GM23248 (cell line): ENCODE measurements around the gene ANKRD13D. TPM values are rescaled to one million over a fixed set of nuclear protein-coding genes. Genes with fewer than 3 reads are reported as not detected.

Experiments
- DNase-seq: peaks from one replicate; pipeline ENCODE4 v3.0.0-alpha.2; 2015
- H2AFZ ChIP-seq: fragments of 200-600 bp; sonication (generic); 2 replicates; pipeline ENCODE4 v1.6.1; 2016; ENCODE audit warnings: antibody characterized with exemption
- H3F3A ChIP-seq: fragments of 200-600 bp; sonication (generic); 2 replicates; pipeline ENCODE4 v1.6.1; 2016; ENCODE audit warnings: mild to moderate bottlenecking, antibody characterized with exemption, mixed run types; ENCODE audit not compliant: insufficient read depth
- H3K27ac ChIP-seq: fragments of 200-600 bp; sonication (generic); 2 replicates; pipeline ENCODE4 v1.5.1; 2016; ENCODE audit warnings: mild to moderate bottlenecking
- H3K27me3 ChIP-seq: fragments of 200-600 bp; sonication (generic); replicated peaks from 2 replicates; pipeline ENCODE4 v1.6.1; 2016; ENCODE audit warnings: mild to moderate bottlenecking; ENCODE audit not compliant: insufficient read depth
- H3K36me3 ChIP-seq: fragments of 200-600 bp; sonication (generic); 2 replicates; pipeline ENCODE4 v1.6.1; 2016; ENCODE audit warnings: low read depth, mild to moderate bottlenecking
- H3K4me1 ChIP-seq: fragments of 200-600 bp; sonication (generic); 2 replicates; pipeline ENCODE4 v1.6.1; 2016; ENCODE audit warnings: mild to moderate bottlenecking; ENCODE audit not compliant: insufficient read depth
- H3K4me2 ChIP-seq: fragments of 200-600 bp; sonication (generic); one replicate; pipeline ENCODE4 v1.6.1; 2016; ENCODE audit warnings: mild to moderate bottlenecking; ENCODE audit not compliant: unreplicated experiment
- H3K4me3 ChIP-seq: fragments of 200-600 bp; sonication (generic); 2 replicates; pipeline ENCODE4 v1.5.1; 2016; ENCODE audit warnings: mild to moderate bottlenecking
- H3K79me2 ChIP-seq: fragments of 200-600 bp; sonication (generic); 2 replicates; pipeline ENCODE4 v1.6.1; 2016; ENCODE audit warnings: mild to moderate bottlenecking; ENCODE audit not compliant: insufficient read depth
- H3K9ac ChIP-seq: fragments of 200-600 bp; sonication (generic); 2 replicates; pipeline ENCODE4 v1.6.1; 2016; ENCODE audit warnings: mild to moderate bottlenecking
- H3K9me2 ChIP-seq: fragments of 200-600 bp; sonication (generic); 2 replicates; pipeline ENCODE4 v1.6.1; 2016; ENCODE audit warnings: mixed run types, mild to moderate bottlenecking, moderate library complexity; ENCODE audit not compliant: insufficient read depth
- H3K9me3 ChIP-seq: fragments of 200-600 bp; sonication (generic); one replicate; pipeline ENCODE4 v1.6.1; 2017; ENCODE audit warnings: low read depth
- H4K20me1 ChIP-seq: fragments of 200-600 bp; sonication (generic); 2 replicates; pipeline ENCODE4 v1.6.0; 2016; ENCODE audit not compliant: insufficient read depth
- EZH2 ChIP-seq: fragments of 200-600 bp; sonication (generic); IDR thresholded peaks from 2 replicates; pipeline ENCODE4 v1.6.1; 2018; ENCODE audit warnings: antibody characterized with exemption, mild to moderate bottlenecking; ENCODE audit not compliant: insufficient read depth, poor library complexity, severe bottlenecking
- EZH2phosphoT487 ChIP-seq: fragments of 200-600 bp; sonication (generic); IDR thresholded peaks from 2 replicates; pipeline ENCODE4 v1.6.1; 2018; ENCODE audit warnings: antibody characterized with exemption, moderate library complexity, mild to moderate bottlenecking, low read depth; ENCODE audit not compliant: insufficient read depth
- WGBS, 2 experiments: methylation state at CpG; one replicate each; pipeline ENCODE4 v1.1.6; 2015 to 2017; ENCODE audit warnings: low lambda C conversion rate in 2 of 2, low coverage in 1 of 2; ENCODE audit errors: missing lambda C conversion rate in 2 of 2; 5-methylcytosine and 5-hydroxymethylcytosine counted together
- in situ Hi-C: fragments of 300-500 bp; cut with MboI; formaldehyde crosslinking; loops from 2 replicates; pipeline ENCODE4 v1.15.0; 2020
- polyA plus RNA-seq: library from polyadenylated mRNA; unstranded; fragments of >200 nt; fragmentation: Nextera tagmentation; extraction: Ambion mirVana; gene quantifications from 2 replicates; pipeline ENCODE4 v1.2.1, GENCODE V29; 2016
- total RNA-seq: library from RNA; depleted of rRNA; stranded (reverse); fragments of >200 nt; shearing (Covaris generic); gene quantifications from 2 replicates; pipeline ENCODE4 v1.2.3, GENCODE V29; 2014

Gene ANKRD13D
- total and polyA plus RNA-seq, 2 experiments from 2014 or later: 16.4 to 42.9 TPM

- Histone ChIP-seq H3K4me3 (no peak overlapping the region), H3F3A (peaks cover 69% of the 10 kb centered on the region), H3K9me3 (no peaks in the 10 kb centered on the region), H2AFZ (no peak overlapping the region), H3K36me3 (peaks cover 87% of the 10 kb centered on the region), H4K20me1 (no peaks in the 10 kb centered on the region), H3K79me2 (peaks cover 60% of the 10 kb centered on the region), H3K27ac (no peak overlapping the region), H3K4me2 (no peak overlapping the region), H3K9ac (no peak overlapping the region), H3K4me1 (peaks cover 17% of the 10 kb centered on the region), H3K27me3 (no peaks in the 10 kb centered on the region), H3K9me2 (no peaks in the 10 kb centered on the region)
- DNase-seq: no peak
- in situ Hi-C loops: no loop called here
- no peak for TF ChIP-seq EZH2phosphoT487
- no peak for TF ChIP-seq EZH2
- 92% methylated on average over 35 to 37 of the region's 37 CpGs for WGBS, 2 experiments
Measured at GRCh38 chr11:67250059-67251043, 38.8 kb upstream of the ANKRD13D start.

GRCh38 chr11:67251841-67252240 lies 37.3 kb upstream of the ANKRD13D start:
- Histone ChIP-seq H4K20me1 (no peaks in the 10 kb centered on the region), H3K4me1 (peaks cover 17% of the 10 kb centered on the region), H3F3A (peaks cover 68% of the 10 kb centered on the region), H3K27ac (no peak overlapping the region), H2AFZ (no peak overlapping the region), H3K9ac (no peak overlapping the region), H3K9me3 (no peaks in the 10 kb centered on the region), H3K9me2 (no peaks in the 10 kb centered on the region), H3K4me3 (no peak overlapping the region), H3K27me3 (no peaks in the 10 kb centered on the region), H3K79me2 (peaks cover 46% of the 10 kb centered on the region), H3K4me2 (no peak overlapping the region), H3K36me3 (peaks cover 86% of the 10 kb centered on the region)
- TF ChIP-seq EZH2: no peak
- TF ChIP-seq EZH2phosphoT487: no peak
- in situ Hi-C loops: no loop called here
- DNase-seq: no peak
- 38 to 52% methylated on average over 1 of the region's 1 CpG for WGBS, 2 experiments

- TF ChIP-seq EZH2 (no peak), EZH2phosphoT487 (no peak)
- in situ Hi-C loops: no loop called here
- 83% methylated on average over 4 of the region's 4 CpGs for WGBS, 2 experiments
Measured at GRCh38 chr11:67252831-67253239, 36.3 kb upstream of the ANKRD13D start.

GRCh38 chr11:67253872-67254624 lies 35.1 kb upstream of the ANKRD13D start:
- no peak overlapping the region for H3K9ac ChIP-seq
- no peaks in the 10 kb centered on the region for H3K9me3 ChIP-seq
- H3K27ac ChIP-seq: no peak overlapping the region
- H3K9me2 ChIP-seq: no peaks in the 10 kb centered on the region
- H2AFZ ChIP-seq: no peak overlapping the region
- H4K20me1 ChIP-seq: no peaks in the 10 kb centered on the region
- peaks cover 73% of the 10 kb centered on the region for H3K36me3 ChIP-seq
- no peak overlapping the region for H3K4me2 ChIP-seq
- H3K79me2 ChIP-seq: peaks cover 26% of the 10 kb centered on the region
- WGBS, 2 experiments: 91 to 95% methylated on average over 14 of the region's 14 CpGs
- peaks cover 65% of the 10 kb centered on the region for H3F3A ChIP-seq
- no peak for DNase-seq
- H3K27me3 ChIP-seq: no peaks in the 10 kb centered on the region
- TF ChIP-seq EZH2: no peak
- TF ChIP-seq EZH2phosphoT487: no peak
- in situ Hi-C loops: no loop called here
- no peak overlapping the region for H3K4me3 ChIP-seq
- no peaks in the 10 kb centered on the region for H3K4me1 ChIP-seq

More at GRCh38 chr11:67252831-67253239, 36.3 kb upstream of the ANKRD13D start:
- Histone ChIP-seq H3K4me2 (no peak overlapping the region), H3K79me2 (peaks cover 37% of the 10 kb centered on the region), H2AFZ (no peak overlapping the region), H3K9me2 (no peaks in the 10 kb centered on the region), H3K9me3 (no peaks in the 10 kb centered on the region), H3K36me3 (peaks cover 85% of the 10 kb centered on the region), H3K4me1 (peaks cover 12% of the 10 kb centered on the region), H3K27ac (no peak overlapping the region), H3K9ac (no peak overlapping the region), H3K27me3 (no peaks in the 10 kb centered on the region), H3F3A (peaks cover 68% of the 10 kb centered on the region), H3K4me3 (no peak overlapping the region), H4K20me1 (no peaks in the 10 kb centered on the region)
- DNase-seq: peak; percentile 65
